Effector memory CD8-positive, alpha-beta T cell (primary cell): ENCODE data around the gene MRPL32.
"Not testable (repeated sequence)": the region's sequence is repeated elsewhere in the genome, so short reads cannot be mapped to it uniquely, and the experiment has no call there.

Experiments used
- ATAC-seq: fragments of 150-1000 bp; cut with Tn5 transposase; replicated peaks from 2 replicates; pipeline ENCODE4 v1.10.0; 2021; ENCODE audit warnings: mild to moderate bottlenecking, moderate library complexity
- DNase-seq, 3 experiments: peaks; one replicate each; pipeline ENCODE4 v3.0.0; 2021
- H3K27ac Mint-ChIP-seq, 2 donors: one replicate each; pipeline ENCODE4 v1.8.0; 2022; ENCODE audit warnings: mild to moderate bottlenecking in 2 of 2, mixed read lengths in 2 of 2, moderate library complexity in 2 of 2
- H3K27me3 Mint-ChIP-seq, 2 donors: one replicate each; pipeline ENCODE4 v1.8.0; 2022; ENCODE audit warnings: mixed read lengths in 2 of 2
- H3K36me3 Mint-ChIP-seq: one replicate; pipeline ENCODE4 v1.8.0; 2022; ENCODE audit warnings: mild to moderate bottlenecking, moderate library complexity, mixed read lengths; ENCODE audit not compliant: insufficient read depth
- H3K4me1 Mint-ChIP-seq, 2 donors: one replicate each; pipeline ENCODE4 v1.8.0; 2022; ENCODE audit warnings: low read depth in 2 of 2, mixed read lengths in 2 of 2
- H3K4me3 Mint-ChIP-seq, 2 donors: one replicate each; pipeline ENCODE4 v1.8.0; 2022; ENCODE audit warnings: mild to moderate bottlenecking in 2 of 2, mixed read lengths in 2 of 2, moderate library complexity in 2 of 2
- H3K9me3 Mint-ChIP-seq, 2 donors: one replicate each; pipeline ENCODE4 v1.8.0; 2022; ENCODE audit warnings: mixed read lengths in 2 of 2
- total RNA-seq, 9 experiments: gene quantifications; one replicate each; lab custom pipeline; 2026; lab: John Stamatoyannopoulos, UW

MRPL32 gene
- 22.9 to 87.2 (median 47.4) reads per million in 9 experiments for total RNA-seq

- Mint-ChIP-seq H3K4me3 (peak within 1 kb of the TSS; percentile 97 to 99), H3K27me3 (no peaks in the 10 kb centered on the region)
Measured at GRCh38 chr7:42931834-42932651, at the start of gene MRPL32, which contains the start of gene PSMA2. MRPL32 (plus strand) TSS chr7:42932376; CDS start chr7:42932387, 11 bp downstream. PSMA2 (minus strand) TSS chr7:42932174; CDS start chr7:42932158, 16 bp downstream.

GRCh38 chr7:42883950-42884349 is 48.2 kb upstream of the MRPL32 start:
- Mint-ChIP-seq H3K9me3 (no peaks in the 10 kb centered on the region), H3K27me3 (peaks cover 11 to 24% of the 10 kb centered on the region in 2 donors), H3K4me3 (no peak overlapping the region), H3K36me3 (peaks cover 7% of the 10 kb centered on the region), H3K27ac (no peak overlapping the region), H3K4me1 (peaks cover 5 to 13% of the 10 kb centered on the region in 2 donors)
- no peak for ATAC-seq
- DNase-seq = no peak

More at GRCh38 chr7:42931834-42932651, at the start of gene MRPL32, which contains the start of gene PSMA2:
- Mint-ChIP-seq H3K36me3 (peaks cover 36% of the 10 kb centered on the region), H3K27ac (peak within 1 kb of the TSS; percentile 98 to 100), H3K4me1 (peaks cover 31 to 46% of the 10 kb centered on the region in 2 donors), H3K9me3 (no peaks in the 10 kb centered on the region)
- DNase-seq (peak; percentile 93 to 95 (median 94)), ATAC-seq (peak; percentile 98)

GRCh38 chr7:42885183-42885582 is 47.0 kb upstream of the MRPL32 start:
- not testable (repeated sequence) for H3K9me3 Mint-ChIP-seq, H3K36me3 Mint-ChIP-seq, DNase-seq, H3K4me3 Mint-ChIP-seq, H3K27ac Mint-ChIP-seq, ATAC-seq
- Mint-ChIP-seq H3K4me1 (peaks cover 9 to 15% of the 10 kb centered on the region in 2 donors), H3K27me3 (peaks cover 11 to 23% of the 10 kb centered on the region in 2 donors)

GRCh38 chr7:42886129-42886528 is 46.0 kb upstream of the MRPL32 start:
- DNase-seq = no peak
- Mint-ChIP-seq H3K27ac (no peak overlapping the region), H3K36me3 (peaks cover 7% of the 10 kb centered on the region), H3K4me1 (peaks cover 9 to 15% of the 10 kb centered on the region in 2 donors), H3K27me3 (peaks cover 11 to 27% of the 10 kb centered on the region in 2 donors), H3K4me3 (no peak overlapping the region), H3K9me3 (no peaks in the 10 kb centered on the region)
- ATAC-seq = no peak

GRCh38 chr7:42886893-42887505 is 45.2 kb upstream of the MRPL32 start:
- Mint-ChIP-seq H3K4me1 (peaks cover 9 to 15% of the 10 kb centered on the region in 2 donors), H3K27me3 (peaks cover 17 to 27% of the 10 kb centered on the region in 2 donors), H3K27ac (peak overlapping the region in 1 of 2 donors; percentile 55), H3K4me3 (peak overlapping the region in 1 of 2 donors; percentile 67), H3K36me3 (peaks cover 7% of the 10 kb centered on the region), H3K9me3 (no peaks in the 10 kb centered on the region)
- DNase-seq (no peak), ATAC-seq (no peak)

GRCh38 chr7:42893346-42894240 is 38.6 kb upstream of the MRPL32 start:
- Mint-ChIP-seq H3K4me1 (peaks cover 10 to 12% of the 10 kb centered on the region in 2 donors), H3K36me3 (no peaks in the 10 kb centered on the region), H3K27ac (no peak overlapping the region), H3K9me3 (peaks cover 0 to 9% of the 10 kb centered on the region in 2 donors), H3K27me3 (peaks cover 21 to 43% of the 10 kb centered on the region in 2 donors), H3K4me3 (no peak overlapping the region)
- DNase-seq = no peak
- no peak for ATAC-seq

- no peak overlapping the region for H3K4me3 Mint-ChIP-seq
- H3K9me3 Mint-ChIP-seq = peaks cover 0 to 1% of the 10 kb centered on the region in 2 donors
- DNase-seq (no peak), ATAC-seq (no peak)
- peaks cover 4 to 5% of the 10 kb centered on the region in 2 donors for H3K4me1 Mint-ChIP-seq
- H3K36me3 Mint-ChIP-seq = no peaks in the 10 kb centered on the region
- no peak overlapping the region for H3K27ac Mint-ChIP-seq
- H3K27me3 Mint-ChIP-seq = peaks cover 7 to 17% of the 10 kb centered on the region in 2 donors
Measured at GRCh38 chr7:42900842-42901241, 31.3 kb upstream of the MRPL32 start.

- Mint-ChIP-seq H3K27ac (no peak overlapping the region), H3K27me3 (peaks cover 0 to 5% of the 10 kb centered on the region in 2 donors), H3K4me1 (peaks cover 1 to 4% of the 10 kb centered on the region in 2 donors), H3K4me3 (no peak overlapping the region), H3K9me3 (peaks cover 0 to 1% of the 10 kb centered on the region in 2 donors), H3K36me3 (no peaks in the 10 kb centered on the region)
- ATAC-seq (no peak), DNase-seq (no peak)
Measured at GRCh38 chr7:42902331-42902730, 29.8 kb upstream of the MRPL32 start.

GRCh38 chr7:42906181-42906580 is 26.0 kb upstream of the MRPL32 start:
- Mint-ChIP-seq H3K27ac (peak overlapping the region in 1 of 2 donors; percentile 35), H3K9me3 (no peaks in the 10 kb centered on the region), H3K36me3 (peaks cover 1% of the 10 kb centered on the region), H3K27me3 (no peaks in the 10 kb centered on the region), H3K4me1 (peaks cover 16 to 30% of the 10 kb centered on the region in 2 donors), H3K4me3 (no peak overlapping the region)
- no peak for ATAC-seq
- no peak for DNase-seq

GRCh38 chr7:42907316-42907715 is 24.9 kb upstream of the MRPL32 start:
- DNase-seq (no peak), ATAC-seq (no peak)
- no peak overlapping the region for H3K4me3 Mint-ChIP-seq
- no peaks in the 10 kb centered on the region for H3K27me3 Mint-ChIP-seq
- H3K27ac Mint-ChIP-seq = no peak overlapping the region
- peaks cover 3% of the 10 kb centered on the region for H3K36me3 Mint-ChIP-seq
- H3K9me3 Mint-ChIP-seq = no peaks in the 10 kb centered on the region
- H3K4me1 Mint-ChIP-seq = peaks cover 20 to 33% of the 10 kb centered on the region in 2 donors

- no peak for DNase-seq
- H3K27ac Mint-ChIP-seq = no peak overlapping the region
- H3K27me3 Mint-ChIP-seq = no peaks in the 10 kb centered on the region
- peaks cover 7% of the 10 kb centered on the region for H3K36me3 Mint-ChIP-seq
- no peaks in the 10 kb centered on the region for H3K9me3 Mint-ChIP-seq
- no peak for ATAC-seq
- H3K4me3 Mint-ChIP-seq = peak overlapping the region in 1 of 2 donors; percentile 85
- peaks cover 20 to 33% of the 10 kb centered on the region in 2 donors for H3K4me1 Mint-ChIP-seq
Measured at GRCh38 chr7:42910306-42910705, 21.9 kb upstream of the MRPL32 start.

GRCh38 chr7:42911454-42912447 is 20.4 kb upstream of the MRPL32 start, which contains the start of gene C7orf25:
C7orf25 (minus strand) TSS chr7:42912070; CDS start chr7:42910900, 1,170 bp downstream.
- Mint-ChIP-seq H3K9me3 (no peaks in the 10 kb centered on the region), H3K4me3 (peak within 1 kb of the TSS; percentile 82 to 85), H3K27ac (peak within 1 kb of the TSS; percentile 81 to 87), H3K4me1 (peaks cover 20 to 33% of the 10 kb centered on the region in 2 donors), H3K27me3 (no peaks in the 10 kb centered on the region), H3K36me3 (peaks cover 19% of the 10 kb centered on the region)
- DNase-seq (peak; percentile 95 to 97 (median 95)), ATAC-seq (peak; percentile 95)
